Stimulated activated CD8-positive, alpha-beta memory T cell treated with anti-CD3 and anti-CD28 coated beads, Interleukin-7, amount 100 ng/mL, for 24 hours (primary cell): ENCODE measurements around the gene ME1.

Experiments
- DNase-seq: peaks from one replicate; pipeline ENCODE4 v3.0.0-alpha.2; 2020; ENCODE audit warnings: low read depth

The ME1 gene

DNA sequence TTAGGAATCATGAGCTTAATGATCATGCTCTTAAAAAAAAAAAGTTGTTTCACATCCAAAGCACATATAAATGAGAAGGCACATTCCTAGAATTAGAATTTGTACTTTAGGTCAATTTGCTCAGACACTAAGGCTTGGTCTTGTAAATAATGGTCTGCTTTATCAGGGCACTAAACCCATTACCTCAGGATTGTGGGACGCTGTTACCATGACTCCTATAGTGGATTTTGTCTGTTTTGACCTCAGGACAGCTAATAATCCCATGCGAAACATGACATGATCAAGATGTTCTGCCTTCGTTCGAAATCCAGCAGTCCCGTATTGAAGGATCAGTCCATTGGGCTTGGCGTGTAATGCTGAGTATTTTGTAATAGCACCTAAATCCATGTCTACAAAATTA lies 240.2 kb downstream of the ME1 start:
- DNase-seq = no peak

GRCh38 chr6:83188501-83188900 lies 242.3 kb downstream of the ME1 start:
- no peak for DNase-seq

DNA sequence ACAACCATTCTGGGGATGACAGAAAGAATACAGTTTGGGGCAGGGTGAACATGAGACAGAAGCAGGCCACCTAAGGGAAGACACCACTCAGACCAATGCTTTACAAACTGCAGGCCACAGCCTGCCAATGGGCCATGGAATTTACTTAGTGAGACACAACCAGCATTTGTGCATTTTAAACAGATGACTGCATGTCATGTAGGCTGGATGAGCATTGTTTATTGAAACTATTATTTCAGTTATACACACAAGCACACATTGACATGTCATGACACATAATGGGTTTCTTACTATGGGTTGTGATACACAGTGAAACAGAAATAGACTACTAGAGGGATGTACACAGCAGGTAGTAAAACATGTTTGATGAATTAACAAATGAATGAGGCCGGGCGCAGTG lies 245.8 kb downstream of the ME1 start:
- no peak for DNase-seq

DNA sequence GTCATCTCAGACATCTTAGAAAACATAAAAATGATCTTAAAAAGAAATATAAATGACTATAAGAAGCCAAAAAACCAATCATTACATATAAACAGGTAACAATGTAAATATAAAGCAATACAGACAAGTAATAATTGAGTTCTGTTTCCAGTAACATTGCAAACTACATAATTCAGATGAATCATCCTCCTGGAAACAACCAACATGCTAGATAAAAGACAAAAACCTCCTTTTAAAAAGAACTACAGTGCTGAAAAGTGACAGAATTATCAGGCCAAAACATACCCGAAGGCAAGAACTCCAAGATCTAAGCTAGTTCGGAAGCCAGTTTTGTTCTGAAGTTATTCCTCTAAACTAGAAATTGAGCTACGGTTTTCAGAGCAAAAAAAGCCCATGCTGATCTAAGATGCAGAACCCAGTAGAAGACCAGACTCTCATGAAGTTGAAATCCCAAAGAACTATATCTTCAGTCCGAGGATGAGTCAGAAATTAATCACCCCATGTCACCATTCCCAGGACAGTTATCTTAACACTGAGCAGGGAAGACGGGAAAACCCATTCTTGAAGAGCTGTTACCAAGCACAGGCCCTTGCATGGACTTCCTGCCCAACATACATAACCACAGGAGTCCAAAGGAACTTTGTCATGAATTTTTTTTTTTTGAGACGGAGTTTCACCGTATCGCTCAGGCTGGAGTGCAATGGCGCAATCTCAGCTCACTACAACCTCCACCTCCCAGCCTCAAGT lies 247.6 kb downstream of the ME1 start:
- DNase-seq = no peak

DNA sequence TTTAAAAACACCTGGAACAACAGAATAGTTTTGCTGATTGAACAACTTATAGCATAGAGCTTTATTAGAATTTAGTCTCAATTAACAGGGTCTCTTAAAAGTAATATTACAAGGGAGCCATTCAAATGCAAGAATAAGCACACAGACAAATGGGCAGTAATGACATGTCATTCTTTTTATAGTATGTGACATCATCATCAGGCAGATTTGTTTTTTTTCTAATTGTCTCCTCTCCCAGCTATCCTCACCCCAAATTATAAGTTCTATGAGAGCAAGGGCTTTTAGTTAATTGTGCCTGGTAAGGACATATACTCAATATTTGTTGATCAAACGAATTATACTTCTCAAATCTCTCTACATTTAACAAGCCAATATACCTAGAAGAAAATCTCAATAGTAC lies 248.7 kb downstream of the ME1 start:
- no peak for DNase-seq

- no peak for DNase-seq
Measured at GRCh38 chr6:83180426-83180950, 250.4 kb downstream of the ME1 start.

GRCh38 chr6:83176246-83176645 lies 254.6 kb downstream of the ME1 start:
- no peak for DNase-seq

GRCh38 chr6:83169511-83169910 lies 261.3 kb downstream of the ME1 start:
- DNase-seq = no peak

DNA sequence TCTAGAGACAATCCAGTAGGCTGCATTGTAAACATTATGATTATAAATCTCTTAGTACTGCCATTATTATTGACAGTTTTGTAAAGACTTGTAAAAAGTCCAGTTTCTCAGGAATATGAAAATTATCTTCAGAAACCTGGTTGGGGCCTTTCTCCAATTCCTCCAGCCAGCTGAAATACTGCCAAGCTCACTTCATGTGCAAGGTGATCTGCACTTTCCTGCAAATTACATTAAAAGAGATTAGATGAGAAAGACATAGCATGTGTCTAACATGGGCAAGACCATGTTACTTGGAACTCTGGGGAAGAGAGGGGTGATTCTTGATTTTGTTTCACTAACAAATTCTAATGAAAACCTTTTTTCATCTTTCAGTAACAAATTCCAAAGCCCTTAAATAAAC lies 261.7 kb downstream of the ME1 start:
- no peak for DNase-seq

DNA sequence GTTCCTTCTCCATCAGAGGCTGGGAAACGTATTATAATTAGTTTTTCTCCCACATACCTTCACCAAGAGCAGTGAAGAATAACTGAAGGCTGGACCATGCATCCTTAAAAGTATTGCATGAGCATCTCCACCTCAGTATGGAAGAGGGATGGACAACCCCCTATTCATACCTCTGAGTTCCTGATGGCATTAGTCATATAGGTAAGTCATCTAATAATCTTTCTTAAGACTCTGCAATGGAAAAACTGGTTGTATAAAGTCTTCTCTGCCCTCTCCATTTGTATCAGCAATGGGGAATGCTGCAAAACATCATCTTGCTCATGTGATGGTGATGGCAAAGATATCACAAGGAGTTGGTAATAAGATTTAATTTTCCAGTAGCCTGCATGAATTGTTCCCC lies 262.3 kb downstream of the ME1 start:
- no peak for DNase-seq

DNA sequence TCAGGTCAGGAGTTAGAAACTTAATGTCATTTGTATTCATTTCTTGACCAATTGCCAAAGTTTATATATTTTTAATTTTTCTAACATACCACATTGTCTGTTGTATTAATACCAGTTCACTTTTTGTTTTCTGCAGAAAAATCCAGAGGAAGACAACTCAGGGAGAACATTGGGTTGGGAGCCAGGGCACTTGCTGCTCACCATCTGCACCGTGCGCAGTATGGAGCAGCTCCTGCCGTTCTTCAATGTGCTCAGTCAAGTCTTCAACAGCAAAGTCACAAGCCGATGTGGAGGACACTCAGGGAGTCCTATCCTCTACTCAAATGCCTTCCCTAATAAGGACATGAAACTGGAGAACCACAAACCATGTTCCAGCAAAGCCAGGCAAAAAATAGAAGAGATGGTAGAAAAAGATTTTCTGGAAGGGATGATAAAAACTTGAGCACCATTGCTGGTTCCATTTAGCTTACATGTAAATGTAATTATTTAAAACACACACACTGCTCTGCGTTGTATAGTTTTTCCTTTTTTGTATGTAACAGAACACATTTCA lies 263.0 kb downstream of the ME1 start:
- DNase-seq = no peak
